NCI-H1092 (cell line): ENCODE data around the gene PCIF1.

Experiments
- DNase-seq: peaks from one replicate; lab custom pipeline; 2025; lab: John Stamatoyannopoulos, UW

The PCIF1 gene

DNA sequence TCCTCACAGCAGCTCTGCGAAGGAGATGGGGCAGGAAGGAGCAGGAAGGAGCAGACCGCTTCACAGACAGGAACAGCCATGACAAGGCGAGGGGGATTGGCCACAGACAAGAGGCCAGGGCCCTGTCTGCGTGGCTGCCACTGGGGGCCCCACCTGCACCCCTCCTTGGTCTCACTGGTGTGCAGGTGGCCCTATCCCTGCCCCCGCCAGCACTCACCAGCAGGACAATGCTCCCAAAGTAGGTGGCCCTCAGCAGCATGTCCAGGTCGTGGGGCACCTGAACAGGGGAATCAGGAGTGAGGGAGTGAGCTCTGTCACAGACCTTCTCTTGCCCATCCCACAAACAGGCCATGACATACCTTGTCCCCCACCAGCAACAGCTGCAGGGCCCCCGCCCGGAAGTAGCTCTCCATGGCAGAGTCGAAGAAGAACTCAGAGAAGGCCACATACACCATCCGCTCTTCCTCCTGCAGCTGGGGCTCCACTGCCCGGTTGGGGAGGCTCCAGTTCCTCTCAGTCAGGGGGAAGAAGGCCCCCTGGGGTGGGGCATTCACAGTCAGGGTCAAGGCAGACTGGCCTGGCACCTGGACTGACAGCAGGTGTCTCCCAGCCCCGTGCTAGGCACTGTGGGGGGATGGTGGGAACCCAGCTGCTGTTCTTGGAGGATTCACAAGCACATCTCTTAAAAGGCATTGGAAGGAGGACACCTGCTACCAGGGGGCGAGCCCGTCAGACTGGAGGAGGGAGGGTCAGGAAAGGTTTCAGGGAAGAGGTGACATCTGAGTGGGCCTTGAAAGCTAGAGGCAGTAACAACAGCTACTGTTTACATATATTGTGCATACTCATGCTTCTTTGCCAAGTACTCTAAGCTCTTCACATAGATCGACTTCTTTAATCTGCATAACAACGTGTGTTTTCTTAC is 29.6 kb upstream of the PCIF1 start:
- no peak for DNase-seq

- no peak for DNase-seq
These were observed 28.9 kb upstream of the PCIF1 start for GRCh38 chr20:45905505-45906079.

- DNase-seq = no peak
These were observed 27.1 kb upstream of the PCIF1 start for GRCh38 chr20:45907219-45907948.

DNA sequence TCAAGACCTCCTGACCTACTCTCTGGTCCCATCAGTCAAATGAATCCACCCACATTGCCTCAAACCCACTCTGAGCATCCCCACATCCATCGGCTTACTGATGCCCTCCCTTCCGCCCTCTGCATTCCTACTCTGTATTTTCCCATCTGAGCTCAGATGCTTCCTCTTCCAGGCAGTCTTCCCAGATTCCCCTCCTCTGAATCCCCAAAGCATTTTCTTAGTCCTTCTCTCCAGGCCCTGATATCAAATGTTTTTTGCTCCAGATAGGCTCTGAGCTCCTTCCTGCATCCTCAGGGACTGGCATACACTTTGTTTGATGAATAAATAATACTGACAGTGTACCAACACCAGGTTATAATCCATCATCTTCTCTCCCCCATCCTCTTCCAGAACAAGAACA is 26.4 kb upstream of the PCIF1 start:
- DNase-seq = no peak

GRCh38 chr20:45909336-45909808 is 25.1 kb upstream of the PCIF1 start:
- DNase-seq = no peak

DNA sequence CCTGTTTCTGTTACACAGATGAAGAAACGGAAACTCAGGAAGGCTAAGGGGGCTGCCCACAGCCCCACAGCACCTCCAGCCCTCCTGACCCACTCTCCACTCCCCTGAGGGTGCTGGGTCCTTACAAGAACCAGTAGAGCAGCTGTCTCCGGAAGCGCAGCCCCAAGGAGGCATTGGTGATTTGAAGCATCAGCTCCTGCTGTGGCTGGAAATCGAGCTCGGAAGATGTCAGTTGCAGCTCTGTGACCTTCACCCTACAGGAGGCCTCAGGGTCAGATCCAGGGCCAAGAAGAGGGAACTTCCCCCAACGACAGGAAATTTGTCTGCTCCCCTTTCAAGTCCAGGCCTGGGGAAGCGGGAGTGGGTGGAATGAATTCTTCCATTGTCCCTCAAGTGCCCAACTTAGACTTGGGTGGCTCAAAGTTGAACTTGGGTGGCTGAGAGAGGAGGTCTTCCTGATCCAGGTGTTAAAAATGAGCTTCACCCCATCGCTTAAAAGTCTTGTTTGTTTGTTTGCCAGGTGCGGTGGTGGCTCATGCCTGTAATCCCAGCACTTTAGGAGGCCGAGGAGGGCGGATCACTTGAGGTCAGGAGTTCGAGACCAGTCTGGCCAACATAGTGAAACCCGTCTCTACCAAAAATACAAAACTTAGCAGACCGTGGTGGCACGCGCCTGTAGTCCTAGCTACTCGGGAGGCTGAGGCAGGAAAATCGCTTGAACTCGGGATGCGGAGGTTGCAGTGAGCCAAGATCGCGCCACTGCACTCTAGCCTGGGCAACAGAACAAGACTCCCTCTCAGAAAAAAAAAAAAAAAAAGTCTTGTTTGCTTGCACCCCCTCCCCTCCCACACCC is 24.4 kb upstream of the PCIF1 start:
- DNase-seq = no peak

GRCh38 chr20:45910670-45911485 is 23.6 kb upstream of the PCIF1 start:
- no peak for DNase-seq

GRCh38 chr20:45911486-45912343 is 22.8 kb upstream of the PCIF1 start, which contains the start of gene PLTP:
Gene PLTP, minus strand, starts transcription at chr20:45912155. Its CDS starts 703 bp downstream, at chr20:45911452.
- DNase-seq = no peak

DNA sequence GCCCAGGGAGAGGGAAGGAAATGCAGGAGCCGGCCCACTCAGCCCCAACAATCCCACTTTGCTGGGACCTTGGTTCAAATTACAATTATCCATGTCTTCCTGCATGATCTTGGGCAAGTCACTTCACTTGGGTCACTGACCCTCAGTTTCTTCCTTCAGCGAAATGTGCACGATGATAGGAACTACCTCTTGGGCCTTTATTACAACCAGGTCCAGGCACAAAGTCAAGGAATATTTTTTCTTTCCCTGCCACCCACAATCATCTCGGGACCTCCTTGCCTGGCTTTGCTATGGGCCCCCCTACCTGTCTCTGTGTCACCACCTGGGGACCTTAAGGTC is 22.2 kb upstream of the PCIF1 start:
- no peak for DNase-seq

- no peak for DNase-seq
These were observed 21.4 kb upstream of the PCIF1 start for GRCh38 chr20:45913116-45913515.

- no peak for DNase-seq
These were observed 16.7 kb upstream of the PCIF1 start for GRCh38 chr20:45917790-45918141.

DNA sequence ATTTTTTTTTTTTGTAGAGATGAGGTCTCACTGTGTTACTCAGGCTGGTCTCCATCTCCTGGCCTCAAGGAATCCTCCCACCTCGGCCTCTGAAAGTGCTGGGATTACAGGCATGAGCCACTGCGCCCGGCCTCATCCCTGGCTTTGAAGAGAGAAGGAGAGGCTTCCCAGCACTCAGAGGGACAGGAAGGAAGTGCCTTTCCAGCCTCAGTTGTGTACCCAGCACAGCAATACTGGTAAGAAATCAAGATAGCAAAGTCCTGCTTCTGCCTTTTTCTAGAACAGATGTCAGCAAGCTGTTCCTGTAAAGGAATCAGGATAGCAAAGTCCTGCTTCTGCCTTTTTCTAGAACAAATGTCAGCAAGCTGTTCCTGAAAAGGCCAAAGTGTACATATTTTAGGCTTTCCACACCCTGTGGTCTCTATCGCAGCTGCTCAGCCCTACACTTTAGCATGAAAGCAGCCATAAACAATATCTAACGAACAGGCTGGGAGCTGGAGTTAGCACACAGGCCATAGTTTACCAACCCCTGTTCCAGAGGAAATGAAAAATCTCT is 16.2 kb upstream of the PCIF1 start:
- no peak for DNase-seq

- no peak for DNase-seq
These were observed 15.5 kb upstream of the PCIF1 start for GRCh38 chr20:45918779-45919537.

GRCh38 chr20:45919542-45920399 is 14.7 kb upstream of the PCIF1 start:
- no peak for DNase-seq

DNA sequence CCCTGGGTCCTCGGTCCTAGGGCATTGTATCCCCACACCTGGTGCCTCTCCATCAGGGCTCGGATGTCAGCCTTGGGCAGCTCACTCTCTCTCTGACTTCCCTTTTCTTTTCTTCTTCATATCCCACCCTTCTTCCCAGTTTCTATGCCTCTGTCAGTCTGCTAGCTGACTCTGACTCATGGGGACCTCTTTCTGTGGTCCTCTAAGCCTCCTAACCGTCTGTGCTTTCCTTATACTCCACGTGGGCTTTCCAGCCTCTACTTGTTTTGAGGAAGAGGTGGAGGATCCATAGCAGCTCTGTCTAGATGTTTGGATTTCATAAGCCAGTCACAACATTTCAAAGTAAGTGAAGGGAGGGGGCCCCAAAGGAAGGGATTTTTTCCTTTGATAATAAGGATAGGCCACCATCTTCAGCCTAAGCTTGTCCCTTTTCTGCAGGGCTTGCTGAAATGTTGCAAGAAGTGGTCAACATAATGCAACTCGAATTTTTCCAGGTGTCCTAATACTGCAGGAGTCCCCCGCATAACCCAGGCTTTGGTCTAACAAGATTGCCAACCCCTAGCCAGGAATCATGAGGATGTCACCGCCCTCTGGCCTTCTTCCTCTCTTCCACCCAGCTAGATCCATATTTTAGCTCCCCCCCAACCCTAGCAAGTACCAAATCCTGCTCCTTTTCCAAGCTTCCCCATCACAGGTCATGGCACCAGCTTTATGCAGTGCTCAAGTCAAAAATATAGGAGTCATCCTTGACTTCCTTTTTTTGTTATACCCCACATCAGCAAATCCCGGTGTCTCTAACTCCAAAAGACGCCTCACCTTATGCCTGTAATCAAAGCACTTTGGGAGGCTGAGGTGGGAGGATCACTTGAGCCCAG is 13.8 kb upstream of the PCIF1 start:
- DNase-seq = no peak

GRCh38 chr20:45921337-45922189 is 12.9 kb upstream of the PCIF1 start:
- DNase-seq = no peak
